ENCODE results near the gene RNF10.
A peak's percentile ranks its signal among the peaks of the same experiment; 100 is the strongest.
"Not testable (repeated sequence)": the region's sequence is repeated elsewhere in the genome, so short reads cannot be mapped to it uniquely, and the experiment has no call there.

RNF10 gene

DNA sequence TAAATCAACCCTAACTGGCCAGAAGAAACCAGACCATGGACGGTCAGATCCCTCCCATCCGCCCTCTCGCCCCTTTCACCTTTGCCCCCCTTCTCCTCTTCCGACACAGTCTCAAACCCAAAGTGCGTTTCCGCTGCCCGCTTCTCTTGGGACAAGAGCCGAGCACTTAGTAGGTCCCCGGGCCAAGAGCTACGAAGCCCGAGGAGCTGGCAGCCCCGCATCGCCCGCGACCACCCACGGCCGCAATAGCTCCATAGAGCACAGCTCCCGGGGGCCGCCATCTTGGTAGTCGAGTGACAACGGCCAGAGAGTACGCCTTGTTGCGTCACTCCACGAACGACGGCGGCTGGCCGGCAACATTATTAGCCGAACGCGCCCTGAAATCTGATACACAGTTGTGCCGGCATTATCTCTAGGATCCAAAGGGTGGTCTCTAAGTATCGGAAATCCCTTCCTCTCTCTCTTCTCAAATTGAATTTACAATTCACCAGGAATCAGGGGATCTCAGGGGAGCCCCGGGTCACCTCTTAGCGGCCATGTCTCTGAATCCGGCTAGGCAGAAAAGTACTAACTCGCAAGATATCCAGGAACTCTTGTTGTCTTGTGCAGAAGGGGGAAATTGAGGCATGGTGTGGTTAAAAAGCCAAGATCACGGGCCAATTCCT, 5.2 kb upstream of the RNF10 start, which contains the start of gene COQ5:
COQ5 (minus strand) TSS at position 298 of the 665 bp plus-strand sequence; CDS start at position 281, 17 bp downstream.
- peak; percentile 91 for DNase-seq (ENCODE audit: low spot score)

DNA sequence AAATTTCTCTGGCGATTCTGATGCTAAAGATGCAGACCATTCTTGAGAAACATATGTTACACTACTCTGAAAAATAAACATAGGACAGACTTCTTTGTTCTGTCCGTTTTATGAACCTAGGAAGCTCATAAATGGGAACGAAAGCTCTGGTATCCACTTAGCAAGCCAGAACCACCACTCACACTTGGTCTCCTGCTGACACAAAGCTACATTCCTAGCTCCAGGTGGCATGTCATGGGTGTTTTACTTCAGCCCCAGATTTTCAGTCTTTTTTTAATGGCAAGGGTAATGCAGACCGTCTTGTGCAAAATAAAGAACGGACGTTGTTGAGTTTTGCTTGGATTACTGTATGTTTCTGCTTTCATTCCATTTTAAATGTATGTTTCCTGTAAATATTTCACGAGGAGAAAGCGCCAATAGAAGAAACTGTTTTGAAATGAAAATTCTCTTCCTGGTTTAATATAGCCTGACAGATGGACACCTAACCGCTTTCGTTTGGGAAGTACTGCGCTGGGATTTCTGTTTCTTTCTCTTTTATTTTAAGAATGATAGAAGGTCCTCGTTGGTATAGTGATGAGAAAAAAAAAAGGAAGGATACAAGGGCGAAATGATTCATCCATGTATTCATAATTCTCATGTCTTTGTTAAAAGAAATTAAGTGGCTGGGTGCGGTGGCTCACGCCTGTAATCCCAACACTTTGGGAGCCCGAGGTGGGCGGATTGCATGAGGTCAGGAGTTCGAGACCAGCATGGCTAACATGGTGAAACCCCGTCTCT, 4.3 kb upstream of the RNF10 start:
- DNase-seq (ENCODE audit: low spot score) = peak; percentile 55

DNA sequence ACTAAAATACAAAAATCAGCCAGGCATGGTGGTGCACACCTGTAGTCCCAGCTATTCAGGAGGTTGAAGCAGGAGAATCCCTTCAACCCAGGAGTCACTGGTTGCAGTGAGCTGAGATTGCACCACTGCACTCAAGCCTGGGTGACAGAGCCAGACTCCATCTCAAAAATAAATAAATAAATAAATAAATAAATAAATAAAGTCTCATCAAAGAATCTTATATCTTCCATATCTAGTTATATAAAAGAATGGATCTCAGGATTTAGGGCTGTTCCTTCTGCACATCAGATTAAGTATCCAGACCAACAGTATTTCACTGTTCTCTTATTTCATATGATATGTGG, 3.8 kb upstream of the RNF10 start:
- DNase-seq (ENCODE audit: low spot score) = not testable (repeated sequence)

DNA sequence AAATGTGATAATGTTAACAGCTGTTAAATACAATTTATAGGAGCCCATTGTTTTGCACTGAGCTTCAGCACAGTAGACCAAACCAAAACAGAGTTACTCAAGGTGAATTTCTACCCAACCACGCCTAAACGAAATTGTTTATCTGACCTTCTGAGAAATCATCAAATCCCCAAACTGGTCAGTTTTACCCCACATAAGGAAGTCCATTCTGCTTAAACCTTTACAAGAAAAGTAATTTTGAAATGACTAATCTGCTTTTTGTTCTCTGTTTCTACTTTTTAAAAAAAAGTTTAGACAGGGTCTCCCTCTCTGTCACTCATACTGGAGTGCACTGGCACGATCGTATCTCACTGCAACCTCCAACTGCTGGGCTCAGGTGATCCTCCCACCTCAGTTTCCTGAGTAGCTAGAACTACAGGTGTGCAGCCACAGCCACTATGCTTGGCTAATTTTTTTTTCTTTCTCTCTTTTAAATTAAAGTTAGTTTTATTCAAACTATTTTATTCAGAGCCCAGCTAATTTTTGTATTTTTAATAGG, 1.4 kb upstream of the RNF10 start:
- DNase-seq (ENCODE audit: low spot score) = no peak

DNA sequence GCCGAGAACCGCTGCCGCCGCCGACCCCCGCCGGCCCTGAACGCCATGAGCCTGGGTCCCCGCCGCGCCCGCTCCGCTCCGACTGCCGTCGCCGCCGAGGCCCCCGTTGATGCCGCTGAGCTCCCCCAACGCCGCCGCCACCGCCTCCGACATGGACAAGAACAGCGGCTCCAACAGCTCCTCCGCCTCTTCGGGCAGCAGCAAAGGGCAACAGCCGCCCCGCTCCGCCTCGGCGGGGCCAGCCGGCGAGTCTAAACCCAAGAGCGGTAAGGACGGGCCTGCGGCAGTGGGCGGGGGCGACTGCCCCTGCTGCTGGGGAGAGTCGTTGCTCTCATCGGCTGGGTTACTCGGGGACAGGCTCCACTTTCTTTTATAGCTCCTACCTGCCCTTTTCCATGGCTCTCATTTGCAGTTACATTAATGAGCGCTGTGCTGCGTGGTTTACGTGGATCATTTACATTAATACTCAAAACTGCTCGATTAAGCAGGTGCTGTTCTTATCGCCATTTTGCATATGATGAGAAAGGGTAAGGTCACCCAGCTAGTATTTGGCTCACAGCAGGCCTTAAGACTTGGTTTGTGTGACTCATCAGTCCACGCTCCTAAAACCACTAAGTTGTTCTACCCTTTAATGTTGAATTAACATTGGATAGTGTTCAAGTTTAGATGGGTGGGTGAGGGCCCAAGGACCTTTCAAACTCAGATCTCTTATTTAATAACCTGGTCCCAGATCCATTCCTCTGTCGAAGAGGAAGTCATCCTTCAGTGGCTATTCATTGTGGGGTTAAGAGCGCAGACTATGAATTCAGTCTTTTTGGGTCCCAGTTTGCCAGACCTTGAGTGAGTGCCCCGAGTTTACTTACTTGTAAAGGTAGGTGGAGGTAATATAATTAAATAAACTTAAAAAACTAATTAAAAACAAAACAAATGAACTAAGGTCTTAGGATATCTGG, 823 bp downstream of the RNF10 start:
- DNase-seq (ENCODE audit: low spot score) = peak; percentile 70

DNA sequence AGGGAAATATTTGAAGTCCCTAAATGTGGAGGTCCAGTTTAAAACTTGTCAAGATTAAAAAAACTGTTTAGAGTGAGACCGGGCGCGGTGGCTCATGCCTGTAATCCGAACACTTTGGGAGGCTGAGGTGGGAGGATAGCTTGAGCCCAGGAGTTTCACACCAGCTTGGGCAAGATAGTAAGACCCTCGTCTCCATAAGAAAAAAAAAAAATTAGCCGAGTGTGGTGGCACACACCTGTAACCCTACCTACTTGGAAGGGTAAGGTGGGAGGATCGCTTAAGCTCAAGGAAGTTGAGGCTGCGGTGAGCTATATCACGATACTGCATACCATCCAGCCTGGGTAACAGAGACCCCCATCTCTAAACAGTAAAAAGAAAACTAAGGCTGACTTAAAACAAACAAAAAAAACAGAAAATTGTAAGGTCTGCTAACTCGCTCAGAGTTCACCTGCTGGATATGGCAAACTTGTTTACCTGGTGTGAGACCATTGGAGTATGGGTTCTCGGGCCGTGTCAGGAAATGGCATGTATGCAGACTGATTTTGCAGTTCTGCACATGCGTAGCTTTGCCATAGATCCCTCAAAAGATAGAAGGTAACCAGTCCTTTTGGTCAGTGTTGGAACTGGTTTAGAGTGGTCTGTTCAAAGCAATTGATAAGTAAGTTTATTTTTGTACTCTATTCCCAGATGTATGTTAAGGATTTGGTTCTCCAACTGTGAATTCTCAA, 2.1 kb downstream of the RNF10 start:
- no peak for DNase-seq (ENCODE audit: low spot score)

DNA sequence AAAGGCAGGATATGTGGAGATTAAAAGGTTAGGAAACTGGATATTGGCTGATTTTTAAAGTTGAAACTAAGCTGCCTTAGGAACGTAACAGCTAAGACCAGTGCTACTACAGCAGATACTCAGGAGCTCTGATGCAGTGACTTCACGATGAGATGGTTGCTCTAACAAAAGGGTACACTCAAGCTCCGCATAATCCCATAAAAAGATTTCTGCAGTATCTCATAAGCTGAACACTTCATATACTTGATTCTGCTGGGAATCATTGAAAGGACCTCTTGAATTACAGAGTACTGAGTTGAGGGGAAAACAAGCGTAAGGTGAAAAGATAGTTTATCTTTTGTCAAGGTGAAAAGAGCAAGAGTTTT, 3.7 kb downstream of the RNF10 start:
- no peak for DNase-seq (ENCODE audit: low spot score)

DNA sequence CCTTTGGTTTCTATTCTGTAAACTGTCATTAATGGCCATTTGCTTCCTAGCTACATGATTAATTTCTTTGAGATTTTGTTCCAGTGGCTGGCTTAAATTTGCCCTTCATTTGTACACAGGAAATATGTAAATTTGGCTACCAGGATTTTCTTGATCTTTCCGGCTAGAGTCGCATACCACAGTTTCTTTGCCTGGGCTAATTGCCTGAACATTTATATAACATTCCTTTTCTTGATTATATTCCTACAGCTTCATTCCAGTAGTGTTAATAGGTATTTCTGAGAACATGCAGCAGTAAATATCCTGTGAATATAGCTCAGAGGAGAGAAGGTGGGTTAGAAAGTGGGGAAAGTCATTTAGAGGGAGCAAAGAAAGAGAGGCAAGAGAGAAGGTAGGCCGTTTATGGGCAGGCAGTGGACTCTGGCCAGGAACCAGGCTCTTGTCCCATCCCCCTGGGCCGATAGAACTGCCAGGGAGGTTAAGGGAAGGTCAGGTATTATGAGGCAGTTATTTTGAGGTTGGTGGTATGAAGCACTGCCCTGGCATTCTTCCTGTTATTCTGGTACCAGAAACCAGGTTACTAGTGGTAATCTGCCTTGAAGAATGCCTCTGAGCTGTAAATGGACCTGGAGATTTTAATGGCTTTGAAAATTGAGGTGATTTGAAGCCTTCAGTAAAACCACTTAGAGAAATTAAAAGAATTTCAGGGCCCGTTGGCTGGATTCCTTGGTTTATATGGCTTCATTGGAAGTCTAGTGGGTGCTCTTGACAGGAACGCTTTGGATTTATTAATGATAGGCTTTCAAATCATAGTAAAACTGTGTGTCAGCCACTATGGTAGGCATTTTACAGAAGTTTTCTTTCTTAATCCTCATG, 4.4 kb downstream of the RNF10 start:
- DNase-seq (ENCODE audit: low spot score) = peak; percentile 35

DNA sequence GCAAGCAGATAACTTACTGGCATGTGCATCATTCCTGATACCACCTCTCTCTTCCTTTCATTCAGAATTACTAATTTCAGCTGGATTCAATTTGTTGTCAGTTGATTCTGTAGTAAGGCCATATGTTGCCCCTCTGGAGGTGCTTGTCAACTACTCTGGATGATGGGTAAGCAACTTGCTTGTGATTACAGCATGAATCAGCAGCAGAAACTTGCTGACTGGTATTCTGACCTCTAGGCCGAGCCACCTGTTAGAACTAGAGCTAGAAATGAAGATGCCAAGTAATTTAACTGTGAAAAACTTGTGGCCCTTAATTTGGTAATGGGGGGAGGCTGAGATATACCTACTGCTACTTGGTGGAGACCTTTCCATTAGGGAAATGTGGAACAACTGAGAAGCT, 5.1 kb downstream of the RNF10 start:
- peak; percentile 25 for DNase-seq (ENCODE audit: low spot score)

DNA sequence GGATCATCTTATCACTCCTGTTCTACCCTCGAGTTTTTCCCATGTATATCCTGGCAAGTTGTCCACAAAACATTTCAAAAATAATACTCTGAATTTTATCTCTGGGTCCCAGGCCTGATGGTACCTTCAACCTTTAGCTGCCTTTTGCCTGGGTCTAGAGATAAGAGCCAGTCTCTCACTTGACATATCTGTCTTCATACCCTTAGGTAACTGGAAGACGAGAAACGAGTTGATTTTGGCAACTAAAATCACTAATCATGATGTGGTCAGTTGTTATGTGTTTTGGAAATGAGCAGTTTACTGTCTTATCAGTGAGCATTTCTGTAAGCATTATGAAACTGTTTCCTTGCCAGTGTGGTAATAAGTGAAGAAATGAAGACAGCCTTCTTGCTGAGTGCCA, 6.3 kb downstream of the RNF10 start:
- peak; percentile 29 for DNase-seq (ENCODE audit: low spot score)

DNA sequence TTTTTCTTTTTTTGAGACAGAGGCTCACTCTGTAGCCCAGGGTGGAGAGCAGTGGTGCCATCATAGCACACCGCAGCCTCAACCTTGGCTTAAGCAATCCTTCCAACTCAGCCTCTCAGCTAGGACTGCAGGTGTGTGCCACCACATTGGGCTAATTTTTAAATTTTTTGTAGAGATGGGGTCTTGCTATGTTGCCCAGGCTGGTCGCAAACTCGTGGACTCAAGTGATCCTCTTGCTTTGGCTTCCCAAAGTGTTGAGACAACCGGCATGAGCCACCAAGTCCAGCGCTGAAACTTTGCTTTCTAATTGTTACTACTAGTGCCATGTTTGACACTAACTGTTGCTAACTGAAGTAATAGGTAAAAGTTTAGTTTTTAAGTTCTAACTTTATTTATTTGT, 8.0 kb downstream of the RNF10 start:
- no peak for DNase-seq (ENCODE audit: low spot score)

DNA sequence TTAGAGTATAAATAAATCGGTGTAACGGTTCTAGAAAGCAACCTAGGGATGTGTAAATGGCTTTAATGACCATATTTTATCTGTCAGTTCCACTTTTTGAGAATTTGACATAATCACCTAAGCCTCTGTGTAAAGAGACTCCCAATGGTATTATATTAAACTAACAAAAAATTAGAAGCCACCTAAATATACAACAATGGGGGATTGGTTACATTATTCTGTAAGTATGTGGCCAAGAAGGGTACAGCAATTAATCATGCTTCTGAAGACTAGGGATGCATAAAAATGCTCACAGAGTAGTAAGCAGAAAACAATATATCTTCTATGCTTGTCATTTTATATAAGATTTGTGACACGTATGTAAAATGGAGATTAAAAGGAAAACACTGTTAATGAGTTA, 10.5 kb downstream of the RNF10 start:
- DNase-seq (ENCODE audit: low spot score) = no peak

DNA sequence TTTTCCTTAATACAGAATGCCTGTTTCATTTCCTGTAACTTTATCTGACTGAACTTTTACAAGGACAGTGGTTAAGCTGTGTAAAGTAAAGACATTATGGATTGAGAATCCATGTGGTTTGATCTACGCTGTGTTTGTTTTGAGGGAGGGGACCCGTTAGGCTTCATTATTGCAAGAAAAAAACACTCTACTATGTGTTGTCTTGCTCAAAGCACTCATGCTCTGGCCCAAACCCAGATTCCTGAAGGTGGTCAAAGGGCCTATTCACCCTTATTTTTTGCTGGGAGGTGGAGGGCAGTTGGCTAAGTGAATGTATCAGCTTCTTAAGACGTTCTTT, 11.9 kb downstream of the RNF10 start:
- no peak for DNase-seq (ENCODE audit: low spot score)

DNA sequence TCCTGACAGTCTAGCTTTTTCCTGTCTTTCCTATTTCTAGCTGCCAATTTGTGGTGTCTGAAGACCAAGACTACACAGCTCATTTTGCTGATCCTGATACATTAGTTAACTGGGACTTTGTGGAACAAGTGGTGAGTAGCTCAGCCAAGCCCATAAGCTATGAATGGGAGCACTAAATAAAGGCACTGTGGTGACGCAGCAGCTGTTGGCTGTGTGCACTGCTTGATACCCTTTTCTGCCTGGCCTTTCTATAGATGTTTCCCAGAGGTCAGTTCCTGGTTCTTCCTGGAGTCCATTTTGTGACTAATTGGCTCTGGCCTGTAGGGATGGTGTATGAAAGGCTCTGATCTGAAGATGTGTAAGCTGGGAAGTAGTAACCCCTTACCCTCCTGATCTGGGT, 20.5 kb downstream of the RNF10 start:
- no peak for DNase-seq (ENCODE audit: low spot score)

DNA sequence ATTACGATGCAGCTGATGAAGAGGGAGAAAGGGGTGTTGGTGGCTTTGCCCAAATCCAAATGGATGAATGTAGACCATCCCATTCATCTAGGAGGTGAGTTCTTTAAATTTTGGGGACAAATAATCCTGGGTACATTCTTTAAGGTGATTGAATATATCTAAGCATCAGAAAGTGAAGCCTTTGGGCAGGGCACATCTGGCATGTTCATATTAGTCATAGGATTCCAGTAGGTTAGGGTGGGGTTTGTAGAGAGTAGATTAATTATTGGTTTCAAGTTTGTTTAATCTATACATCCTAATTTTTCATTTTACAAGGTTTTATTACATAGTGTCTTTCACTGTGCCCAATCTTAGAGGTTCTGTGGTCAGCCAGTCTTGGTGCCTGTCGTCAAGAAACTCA, 23.4 kb downstream of the RNF10 start:
- no peak for DNase-seq (ENCODE audit: low spot score)

DNA sequence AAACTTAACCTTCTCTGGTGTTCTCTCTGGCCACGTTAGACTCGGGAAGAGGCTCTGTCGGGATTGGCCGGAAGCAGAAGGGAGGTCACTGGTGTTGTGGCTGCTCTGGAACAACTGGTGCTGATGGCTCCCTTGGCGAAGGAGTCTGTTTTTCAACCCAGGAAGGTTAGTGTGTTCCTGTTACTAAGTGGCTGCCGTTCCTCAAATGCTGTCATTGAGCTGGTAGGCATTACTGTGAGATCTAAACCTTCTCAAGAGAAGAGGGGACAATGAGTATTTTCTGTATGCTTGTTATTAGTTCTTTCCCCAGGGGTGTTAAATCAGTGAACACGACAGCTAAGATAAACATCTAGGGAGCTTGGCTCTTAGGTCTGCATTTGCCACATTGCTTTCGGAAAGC, 28.8 kb downstream of the RNF10 start:
- DNase-seq (ENCODE audit: low spot score) = no peak

DNA sequence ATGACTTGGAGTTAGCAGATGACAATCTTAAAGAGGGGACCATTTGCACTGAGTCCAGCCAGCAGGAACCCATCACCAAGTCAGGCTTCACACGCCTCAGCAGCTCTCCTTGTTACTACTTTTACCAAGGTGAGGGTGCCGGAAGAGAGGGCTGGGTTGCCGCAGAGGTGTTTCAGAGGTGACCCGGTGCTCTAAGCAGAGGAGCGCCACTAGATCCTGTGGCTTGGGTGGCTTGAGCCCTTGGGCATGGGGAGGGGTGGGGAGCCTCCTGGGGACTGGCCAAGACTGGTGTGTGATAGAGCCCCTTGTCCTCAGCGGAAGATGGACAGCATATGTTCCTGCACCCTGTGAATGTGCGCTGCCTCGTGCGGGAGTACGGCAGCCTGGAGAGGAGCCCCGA, 29.3 kb downstream of the RNF10 start:
- no peak for DNase-seq (ENCODE audit: low spot score)

DNA sequence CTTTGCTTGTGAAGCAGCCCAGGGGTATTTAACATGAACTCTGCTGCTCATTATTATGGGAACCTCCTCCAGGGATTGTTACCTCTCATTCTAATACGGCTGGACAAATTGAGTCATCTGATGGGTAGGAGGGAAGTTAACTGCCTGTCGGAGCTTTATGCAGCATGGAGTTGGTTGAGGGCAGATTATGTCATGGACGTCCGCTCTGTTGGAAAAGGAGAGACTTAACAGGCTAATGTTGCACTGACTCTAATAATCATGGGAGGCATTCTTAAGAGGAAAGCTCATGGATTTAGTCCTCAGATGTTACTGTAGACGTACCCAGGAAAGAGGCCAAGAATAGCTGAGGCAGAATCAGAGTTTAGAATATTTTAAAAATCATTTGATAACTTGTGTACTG, 37.1 kb downstream of the RNF10 start:
- DNase-seq (ENCODE audit: low spot score) = no peak

DNA sequence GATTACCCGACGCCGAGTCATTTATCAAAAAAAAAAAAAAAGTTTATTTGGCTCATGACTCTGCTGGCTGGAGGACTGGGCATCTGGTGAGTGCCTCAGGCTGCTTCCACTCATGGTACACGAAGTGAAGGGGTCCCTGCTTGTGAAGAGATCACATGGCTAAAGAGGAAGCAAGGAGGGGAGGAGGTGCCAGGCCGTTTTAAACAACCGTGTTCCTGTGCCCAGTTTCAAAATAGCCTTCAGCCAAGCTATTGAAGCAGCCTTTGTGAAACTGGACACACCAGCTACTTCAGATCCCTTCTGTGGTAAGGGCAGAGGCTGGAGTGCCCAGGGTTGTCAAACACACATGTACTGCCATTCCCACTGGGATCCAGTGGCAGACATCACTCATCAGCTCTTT, 39.4 kb downstream of the RNF10 start:
- DNase-seq (ENCODE audit: low spot score) = no peak

DNA sequence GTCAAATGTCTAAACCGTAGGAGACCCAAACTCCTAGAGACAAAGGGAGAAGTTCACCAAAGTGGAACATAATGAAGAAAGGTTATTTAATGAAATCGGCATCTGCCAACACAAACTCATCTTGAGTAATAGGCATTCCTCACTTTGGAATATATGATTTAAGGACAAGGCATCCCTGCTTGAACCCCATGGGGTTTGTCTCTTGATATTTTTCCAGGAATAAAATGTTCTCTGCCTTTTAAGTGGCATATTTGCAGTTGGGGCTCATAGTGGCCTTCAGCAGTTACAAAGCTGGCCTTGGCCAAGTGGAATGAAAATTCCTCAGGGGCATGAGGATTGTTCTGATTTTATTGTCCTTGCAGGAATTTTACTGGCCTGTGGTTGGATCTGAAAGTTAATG, 40.0 kb downstream of the RNF10 start:
- no peak for DNase-seq (ENCODE audit: low spot score)

DNA sequence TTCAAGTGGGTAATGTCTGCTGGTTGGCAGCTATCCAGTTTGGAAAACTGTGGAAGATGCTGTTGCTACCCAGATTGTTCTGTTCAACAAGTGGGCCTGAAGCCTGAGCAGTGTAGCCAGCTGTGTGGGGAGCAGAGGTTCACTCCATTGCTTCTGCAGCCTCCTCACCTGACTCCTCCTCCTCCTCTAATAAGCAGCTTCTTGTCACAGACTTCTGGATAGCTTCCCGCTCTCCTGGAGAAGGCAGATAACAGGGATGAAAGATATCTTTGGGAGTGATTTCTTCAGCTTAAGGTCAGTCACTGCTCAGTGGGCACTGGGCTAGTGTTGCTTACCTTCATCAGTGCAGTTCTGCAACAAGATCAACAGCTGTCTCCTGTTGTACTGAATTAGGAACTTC, 45.0 kb downstream of the RNF10 start:
- DNase-seq (ENCODE audit: low spot score) = no peak

Data from AG20443 (cell line).